GM12872 (cell line): ENCODE results near the gene GAPVD1.

Source experiments
- TF ChIP-seq, protein P1 (sequence below): IDR thresholded peaks from 3 replicates; pipeline ENCODE4 v1.5.1; 2011; ENCODE audit warnings: low read depth, mild to moderate bottlenecking, low read length, moderate library complexity; ENCODE audit not compliant: insufficient read depth

GAPVD1 gene

DNA sequence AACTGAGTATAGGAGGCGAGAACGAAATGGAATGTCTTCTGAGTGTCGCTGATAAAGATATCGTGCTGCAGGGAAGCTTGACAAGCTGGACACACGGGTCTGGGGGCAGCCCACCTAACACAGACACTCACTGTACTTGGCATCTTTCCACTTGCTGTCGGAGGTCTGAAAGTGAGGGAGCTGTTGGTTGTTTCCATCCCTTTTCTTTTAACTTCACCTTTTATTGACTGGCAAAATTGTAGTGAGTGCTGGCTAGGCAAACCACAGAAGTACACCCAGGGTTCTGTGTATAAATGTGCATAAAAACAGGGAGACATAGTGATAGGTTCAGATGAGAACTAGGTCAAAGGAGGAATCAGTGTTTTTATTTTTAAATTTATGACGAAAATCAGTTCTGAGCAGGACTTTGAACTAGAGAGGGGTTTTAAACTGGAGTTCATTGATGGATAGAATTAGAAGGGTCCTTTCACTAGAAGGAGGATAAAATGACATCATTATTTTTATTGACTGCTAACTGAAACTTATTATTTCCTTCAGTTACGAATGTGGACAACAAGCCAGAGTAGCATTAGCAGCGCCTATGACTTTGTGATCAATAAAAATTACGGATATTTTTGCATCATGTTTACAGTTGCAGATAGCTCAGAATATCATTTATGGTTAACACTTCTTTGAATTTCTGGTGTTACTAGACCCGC, 817 bp downstream of the GAPVD1 start:
- TF ChIP-seq, protein P1, sequence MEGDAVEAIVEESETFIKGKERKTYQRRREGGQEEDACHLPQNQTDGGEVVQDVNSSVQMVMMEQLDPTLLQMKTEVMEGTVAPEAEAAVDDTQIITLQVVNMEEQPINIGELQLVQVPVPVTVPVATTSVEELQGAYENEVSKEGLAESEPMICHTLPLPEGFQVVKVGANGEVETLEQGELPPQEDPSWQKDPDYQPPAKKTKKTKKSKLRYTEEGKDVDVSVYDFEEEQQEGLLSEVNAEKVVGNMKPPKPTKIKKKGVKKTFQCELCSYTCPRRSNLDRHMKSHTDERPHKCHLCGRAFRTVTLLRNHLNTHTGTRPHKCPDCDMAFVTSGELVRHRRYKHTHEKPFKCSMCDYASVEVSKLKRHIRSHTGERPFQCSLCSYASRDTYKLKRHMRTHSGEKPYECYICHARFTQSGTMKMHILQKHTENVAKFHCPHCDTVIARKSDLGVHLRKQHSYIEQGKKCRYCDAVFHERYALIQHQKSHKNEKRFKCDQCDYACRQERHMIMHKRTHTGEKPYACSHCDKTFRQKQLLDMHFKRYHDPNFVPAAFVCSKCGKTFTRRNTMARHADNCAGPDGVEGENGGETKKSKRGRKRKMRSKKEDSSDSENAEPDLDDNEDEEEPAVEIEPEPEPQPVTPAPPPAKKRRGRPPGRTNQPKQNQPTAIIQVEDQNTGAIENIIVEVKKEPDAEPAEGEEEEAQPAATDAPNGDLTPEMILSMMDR: no peak

DNA sequence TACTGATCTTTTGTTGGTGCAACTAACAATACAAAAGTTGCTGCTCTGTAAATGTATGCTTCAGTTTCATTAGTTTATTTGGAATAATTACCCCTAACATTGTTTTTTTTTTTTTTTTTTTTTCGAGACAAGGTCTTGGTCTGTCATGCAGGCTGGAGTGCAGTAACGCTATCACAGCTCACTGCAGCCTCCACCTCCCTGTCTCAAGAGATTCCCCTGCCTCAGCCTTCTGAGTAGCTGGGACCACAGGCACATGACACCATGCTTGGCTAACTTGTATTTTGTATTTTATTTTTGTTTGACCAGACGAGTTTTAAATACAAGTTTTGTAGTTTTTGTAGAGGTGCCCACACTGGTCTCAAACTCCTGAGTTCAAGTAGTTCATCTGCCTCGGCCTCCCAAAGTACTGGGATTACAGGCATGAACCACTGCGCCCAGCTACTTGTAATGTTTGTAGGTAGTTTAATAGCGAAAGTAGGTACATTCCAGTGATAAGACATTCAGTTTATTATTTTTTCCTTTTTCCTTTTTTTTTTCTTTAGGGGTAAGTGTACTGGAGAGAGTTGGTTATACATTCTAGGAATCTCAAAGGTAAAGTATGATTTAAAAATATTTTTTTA, 6.9 kb downstream of the GAPVD1 start:
- TF ChIP-seq, protein P1: no peak

DNA sequence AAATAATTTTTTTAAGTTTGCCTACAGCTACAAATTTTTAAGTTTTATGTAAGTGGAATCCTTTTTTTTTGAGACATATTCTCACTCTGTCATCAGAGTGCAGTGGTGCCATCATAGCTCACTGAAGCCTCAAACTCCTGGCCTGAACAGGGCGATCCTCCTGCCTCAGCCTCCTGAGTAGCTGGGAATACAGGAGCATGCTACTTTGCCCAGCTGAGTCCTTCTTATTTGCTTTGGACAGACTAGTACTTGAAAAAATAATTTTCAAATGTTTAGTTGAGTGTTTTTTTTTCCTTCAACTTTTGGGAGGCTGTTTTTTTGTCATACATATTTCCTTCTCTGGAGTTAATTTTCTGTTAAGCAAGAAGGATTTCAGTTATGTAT, 7.4 kb downstream of the GAPVD1 start:
- TF ChIP-seq, protein P1: no peak

DNA sequence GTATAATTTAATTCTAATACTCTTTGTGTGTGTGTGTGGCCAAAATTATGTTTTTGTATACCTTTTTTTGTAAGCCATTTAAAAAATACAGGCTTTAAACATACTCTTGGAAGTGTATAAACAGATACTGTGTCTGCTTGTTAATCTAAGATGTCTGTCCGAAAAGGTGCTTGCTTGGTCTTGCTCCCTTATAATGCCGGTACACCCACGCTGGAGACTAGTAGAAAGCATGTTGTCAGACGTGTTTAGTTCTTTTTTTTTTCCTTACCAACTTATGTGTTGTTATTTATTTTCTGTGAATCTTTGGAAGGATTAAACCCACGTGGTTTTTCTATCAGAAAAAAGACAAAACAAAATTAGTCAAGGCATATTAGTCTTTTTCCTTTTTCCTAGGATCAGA, 9.5 kb downstream of the GAPVD1 start:
- TF ChIP-seq, protein P1: no peak

DNA sequence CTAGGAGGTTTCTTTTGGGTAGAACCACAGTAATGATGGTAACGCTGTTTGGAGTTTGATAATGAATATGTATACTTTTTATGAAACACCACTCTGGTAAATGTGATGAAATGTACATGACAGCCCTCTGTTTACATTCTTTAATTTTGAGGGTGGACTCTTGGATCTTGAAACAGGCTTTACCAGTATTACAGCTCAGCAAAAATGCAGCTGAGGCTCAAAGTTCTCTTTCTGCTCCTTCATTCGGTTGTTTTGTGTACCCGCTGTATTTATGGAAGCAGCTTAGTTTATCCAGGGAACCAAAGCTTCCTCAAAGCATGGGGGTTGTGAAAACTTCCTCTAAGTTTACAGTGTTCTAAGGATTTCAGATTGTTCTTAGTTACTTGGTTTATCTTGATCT, 11.1 kb downstream of the GAPVD1 start:
- TF ChIP-seq, protein P1: no peak

DNA sequence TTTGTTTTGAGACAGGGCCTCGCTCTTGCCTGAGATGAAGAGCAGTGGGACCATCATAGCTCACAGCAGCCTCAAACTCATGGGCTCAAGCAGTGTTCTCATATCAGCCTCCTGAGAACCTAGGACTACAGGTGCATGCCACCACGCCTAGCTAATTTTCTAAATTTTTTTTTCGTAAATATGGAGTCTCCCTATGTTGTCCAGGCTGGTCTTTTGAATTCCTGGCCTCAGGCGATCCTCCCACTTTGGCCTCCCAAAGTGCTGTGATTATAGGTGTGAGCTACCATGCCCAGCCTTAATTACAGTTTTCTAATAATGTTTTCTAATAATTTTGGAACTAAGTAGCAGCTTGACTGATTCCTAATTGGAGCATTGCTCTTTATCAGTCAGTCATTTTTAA, 15.1 kb downstream of the GAPVD1 start:
- TF ChIP-seq, protein P1: no peak

DNA sequence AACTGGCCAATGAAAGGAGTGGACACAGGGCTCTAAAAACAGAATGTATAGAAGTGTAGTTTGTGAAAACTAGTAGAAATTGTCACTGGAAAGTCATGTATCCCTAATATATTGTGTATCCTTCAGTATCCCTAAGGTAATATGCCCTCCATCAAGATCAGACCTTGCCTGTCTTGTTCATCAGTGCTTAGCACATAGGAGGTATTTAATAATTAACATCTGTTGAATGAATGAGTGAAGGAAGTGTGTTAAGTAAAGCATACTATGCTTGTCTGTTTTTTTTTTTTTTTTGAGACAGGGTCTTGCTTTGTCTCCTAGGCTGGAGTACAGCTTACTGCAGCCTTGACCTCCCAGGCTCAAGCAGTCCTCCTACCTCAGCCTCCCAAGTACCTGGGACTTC, 15.8 kb downstream of the GAPVD1 start:
- TF ChIP-seq, protein P1: no peak
